Natural killer cell (primary cell): ENCODE measurements around the gene MYB. TPM values are rescaled to one million over a fixed set of nuclear protein-coding genes. Genes with fewer than 3 reads are reported as not detected.

Experiments used
- ATAC-seq, 3 donors: fragments of 150-1000 bp in 2 of 3; fragments of 200-7000 bp in 1 of 3; cut with Tn5 transposase; 1 replicate in 1 of 3; 2 replicates in 2 of 3; pipeline ENCODE4 v1.10.0; 2021; ENCODE audit warnings: mild to moderate bottlenecking in 2 of 3, moderate library complexity in 2 of 3
- DNase-seq, 2 donors: peaks; one replicate each; pipeline versions ENCODE4 v3.0.0 to v3.0.0-alpha.2; 2013 to 2021; ENCODE audit warnings: mixed read lengths in 1 of 2
- H3K27ac ChIP-seq: one replicate; pipeline ENCODE4 v1.5.1; 2013; ENCODE audit warnings: mild to moderate bottlenecking, low read length
- H3K27me3 ChIP-seq: one replicate; pipeline ENCODE4 v1.6.1; 2013; ENCODE audit warnings: low read length; ENCODE audit not compliant: control insufficient read depth, insufficient read depth
- H3K36me3 ChIP-seq: one replicate; pipeline ENCODE4 v1.6.1; 2013; ENCODE audit warnings: low read length; ENCODE audit not compliant: control insufficient read depth, insufficient read depth
- H3K4me1 ChIP-seq: one replicate; pipeline ENCODE4 v1.6.1; 2013; ENCODE audit warnings: low read length; ENCODE audit not compliant: control insufficient read depth, insufficient read depth
- H3K4me3 ChIP-seq: one replicate; pipeline ENCODE4 v1.5.1; 2013; ENCODE audit warnings: low read length
- H3K9me3 ChIP-seq: one replicate; pipeline ENCODE4 v1.6.1; 2013; ENCODE audit warnings: low read length; ENCODE audit not compliant: control insufficient read depth, insufficient read depth
- H3K27ac Mint-ChIP-seq, 2 donors: one replicate each; pipeline ENCODE4 v1.8.0; 2022; ENCODE audit warnings: mild to moderate bottlenecking in 2 of 2, mixed read lengths in 2 of 2, moderate library complexity in 1 of 2
- H3K27me3 Mint-ChIP-seq, 2 donors: one replicate each; pipeline ENCODE4 v1.8.0; 2022; ENCODE audit warnings: low read depth in 2 of 2, mixed read lengths in 2 of 2
- H3K36me3 Mint-ChIP-seq: one replicate; pipeline ENCODE4 v1.8.0; 2022; ENCODE audit warnings: mixed read lengths
- H3K4me1 Mint-ChIP-seq, 2 donors: one replicate each; pipeline ENCODE4 v1.8.0; 2022; ENCODE audit warnings: mixed read lengths in 2 of 2
- H3K4me3 Mint-ChIP-seq: one replicate; pipeline ENCODE4 v1.8.0; 2022; ENCODE audit warnings: mild to moderate bottlenecking, moderate library complexity, mixed read lengths
- H3K9me3 Mint-ChIP-seq, 2 donors: one replicate each; pipeline ENCODE4 v1.8.0; 2022; ENCODE audit warnings: mixed read lengths in 2 of 2
- CTCF ChIP-seq: fragments of 200-600 bp; IDR thresholded peaks from one replicate; pipeline ENCODE4 v1.8.0; 2022; ENCODE audit warnings: antibody characterized with exemption
- WGBS: methylation state at CpG from one replicate; pipeline ENCODE4 v1.1.7; 2013; ENCODE audit warnings: missing lambda C conversion rate; ENCODE audit not compliant: insufficient coverage; 5-methylcytosine and 5-hydroxymethylcytosine counted together
- intact Hi-C: fragments of 100-400 bp; cut with micrococcal nuclease; formaldehyde crosslinking; loops from one replicate; pipeline ENCODE4 v1.14.2; 2022
- total RNA-seq, 4 donors: library from RNA; stranded (reverse); fragments of 120-200 nt in 1 of 4; gene quantifications; one replicate each; pipeline versions ENCODE4 v1.2.3 to v1.2.4, GENCODE V29; 2013 to 2022

MYB gene
- total RNA-seq, 3 donors from 2014 or later (not counting 1 experiment from before 2014, with no cell fraction given): 0.40 to 3.5 (median 1.3) TPM

GRCh38 chr6:135170849-135171248 is 10.3 kb upstream of the MYB start:
- no peaks in the 10 kb centered on the region for H3K27me3 ChIP-seq
- H3K4me3 ChIP-seq: no peak overlapping the region
- WGBS: 72% methylated on average over 3 of the region's 3 CpGs
- no peak overlapping the region for H3K27ac ChIP-seq
- no peak overlapping the region for H3K27ac Mint-ChIP-seq
- H3K36me3 Mint-ChIP-seq: no peaks in the 10 kb centered on the region
- no peaks in the 10 kb centered on the region for H3K4me1 Mint-ChIP-seq
- no peaks in the 10 kb centered on the region for H3K9me3 ChIP-seq
- H3K36me3 ChIP-seq: no peaks in the 10 kb centered on the region
- no peaks in the 10 kb centered on the region for H3K4me1 ChIP-seq
- peaks cover 3 to 12% of the 10 kb centered on the region in 2 donors for H3K27me3 Mint-ChIP-seq
- no peaks in the 10 kb centered on the region for H3K9me3 Mint-ChIP-seq
- no peak for DNase-seq
- H3K4me3 Mint-ChIP-seq: no peak overlapping the region
- no peak for ATAC-seq
- intact Hi-C loops: no loop called here
- TF ChIP-seq CTCF: no peak

GRCh38 chr6:135173242-135173988 is 7.7 kb upstream of the MYB start:
- Histone ChIP-seq H3K9me3 (no peaks in the 10 kb centered on the region), H3K27me3 (no peaks in the 10 kb centered on the region), H3K4me3 (no peak overlapping the region), H3K4me1 (no peaks in the 10 kb centered on the region), H3K27ac (no peak overlapping the region), H3K36me3 (no peaks in the 10 kb centered on the region)
- no peak for ATAC-seq
- 100% methylated on average over 1 of the region's 3 CpGs for WGBS
- no peaks in the 10 kb centered on the region for H3K9me3 Mint-ChIP-seq
- no peak overlapping the region for H3K27ac Mint-ChIP-seq
- H3K4me3 Mint-ChIP-seq: no peak overlapping the region
- no peaks in the 10 kb centered on the region for H3K4me1 Mint-ChIP-seq
- peaks cover 3 to 12% of the 10 kb centered on the region in 2 donors for H3K27me3 Mint-ChIP-seq
- no peak for DNase-seq
- H3K36me3 Mint-ChIP-seq: no peaks in the 10 kb centered on the region
- TF ChIP-seq CTCF: no peak
- intact Hi-C loops: no loop called here

- DNase-seq (no peak), ATAC-seq (no peak)
- TF ChIP-seq CTCF: no peak
- no peaks in the 10 kb centered on the region for H3K4me1 ChIP-seq
- H3K27ac Mint-ChIP-seq: no peak overlapping the region
- no peak overlapping the region for H3K4me3 Mint-ChIP-seq
- no peaks in the 10 kb centered on the region for H3K4me1 Mint-ChIP-seq
- H3K27ac ChIP-seq: no peak overlapping the region
- no peaks in the 10 kb centered on the region for H3K27me3 ChIP-seq
- H3K27me3 Mint-ChIP-seq: peaks cover 3 to 12% of the 10 kb centered on the region in 2 donors
- H3K9me3 Mint-ChIP-seq: no peaks in the 10 kb centered on the region
- intact Hi-C loops: no loop called here
- no peak overlapping the region for H3K4me3 ChIP-seq
- no peaks in the 10 kb centered on the region for H3K36me3 ChIP-seq
- H3K9me3 ChIP-seq: no peaks in the 10 kb centered on the region
- no peaks in the 10 kb centered on the region for H3K36me3 Mint-ChIP-seq
These were observed 7.1 kb upstream of the MYB start for GRCh38 chr6:135173989-135174484.

- H3K27me3 Mint-ChIP-seq: peaks cover 0 to under 1% of the 10 kb centered on the region in 2 donors
- no peak for DNase-seq
- Histone ChIP-seq H3K27me3 (no peaks in the 10 kb centered on the region), H3K27ac (no peak overlapping the region), H3K4me1 (no peaks in the 10 kb centered on the region), H3K36me3 (no peaks in the 10 kb centered on the region), H3K4me3 (no peak overlapping the region), H3K9me3 (no peaks in the 10 kb centered on the region)
- H3K9me3 Mint-ChIP-seq: no peaks in the 10 kb centered on the region
- peaks cover 0 to 5% of the 10 kb centered on the region in 2 donors for H3K4me1 Mint-ChIP-seq
- no peak for TF ChIP-seq CTCF
- ATAC-seq: no peak
- intact Hi-C loops: no loop called here
- H3K4me3 Mint-ChIP-seq: no peak overlapping the region
- no peaks in the 10 kb centered on the region for H3K36me3 Mint-ChIP-seq
- no peak overlapping the region for H3K27ac Mint-ChIP-seq
These were observed 5.0 kb upstream of the MYB start for GRCh38 chr6:135176058-135176457.
